ENCODE results near the gene C4orf36.

The C4orf36 gene

GRCh38 chr4:86853209-86853608, 39.0 kb downstream of the C4orf36 start:
- no peak for DNase-seq

DNA sequence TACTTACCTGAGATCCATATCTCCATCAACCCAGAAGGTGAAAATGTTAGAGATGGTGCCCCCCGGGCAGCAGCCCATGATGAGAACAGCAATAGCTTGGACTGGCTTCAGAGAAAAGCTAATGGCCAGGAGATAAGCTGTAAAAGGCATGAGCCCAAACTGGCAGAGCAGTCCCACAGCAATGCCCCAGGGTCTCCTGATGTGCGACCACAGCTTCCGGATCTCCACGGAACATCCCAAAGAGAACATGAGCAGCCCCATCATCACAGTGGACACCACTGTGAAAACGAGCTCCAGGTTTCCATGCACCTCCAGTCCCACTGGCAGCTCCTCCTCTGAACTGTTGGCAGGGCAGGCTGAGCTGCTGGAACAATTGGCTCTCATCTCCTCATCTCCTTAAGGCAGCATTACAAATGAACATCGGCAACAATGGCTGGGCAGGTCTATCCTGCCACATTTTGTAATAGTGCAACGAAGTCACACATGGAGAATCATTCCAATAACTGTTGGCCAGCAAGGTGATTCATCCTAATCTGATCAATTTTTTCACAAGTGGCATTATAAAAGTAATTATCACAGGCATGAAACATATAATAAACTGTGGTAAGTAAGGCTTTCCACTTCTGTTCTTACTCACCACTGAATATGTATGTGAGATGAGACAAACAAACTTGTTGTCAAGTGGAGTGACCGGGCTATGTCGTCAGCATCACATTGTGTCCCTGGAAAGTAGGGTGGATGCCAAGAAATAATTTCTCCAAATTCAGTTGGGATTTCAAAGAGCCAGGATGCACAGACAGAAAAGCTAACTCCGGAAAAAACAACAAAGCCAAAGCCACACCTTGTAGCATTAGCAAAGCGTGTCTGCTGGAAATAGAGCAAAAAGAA, 43.2 kb downstream of the C4orf36 start, which contains the start of gene SLC10A6:
Gene SLC10A6 (minus strand): TSS at position 653 of the 888 bp plus-strand sequence. CDS start 269 bp downstream, at position 384.
- DNase-seq, result no peak

- DNase-seq, result no peak
Measured at GRCh38 chr4:86848136-86848535, 44.1 kb downstream of the C4orf36 start.

- no peak for DNase-seq
Measured at GRCh38 chr4:86847571-86847970, 44.7 kb downstream of the C4orf36 start.

GRCh38 chr4:86846921-86847320, 45.3 kb downstream of the C4orf36 start:
- DNase-seq, result no peak

- DNase-seq, result no peak
Measured at GRCh38 chr4:86845593-86845992, 46.6 kb downstream of the C4orf36 start.

DNA sequence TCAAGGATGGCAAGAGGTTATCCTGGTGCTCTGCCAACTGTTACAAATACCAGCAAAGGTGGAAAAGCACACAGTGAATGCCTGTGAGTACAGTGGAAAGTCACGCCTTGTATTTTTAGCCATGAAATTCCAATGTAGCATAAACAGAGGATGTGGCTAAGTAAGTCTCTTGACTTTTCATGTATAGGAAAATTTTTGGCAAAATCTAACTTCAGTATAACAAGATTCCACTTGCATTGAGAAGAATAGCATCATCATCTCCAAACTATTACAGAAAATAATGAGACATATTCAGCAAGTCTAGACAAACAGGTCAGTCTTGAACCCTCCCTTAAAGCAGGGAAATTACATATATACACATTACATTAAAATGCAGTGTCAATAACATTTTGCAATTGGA, 50.9 kb downstream of the C4orf36 start:
- no peak for DNase-seq

GRCh38 chr4:86840858-86841257, 51.4 kb downstream of the C4orf36 start:
- no peak for DNase-seq

DNA sequence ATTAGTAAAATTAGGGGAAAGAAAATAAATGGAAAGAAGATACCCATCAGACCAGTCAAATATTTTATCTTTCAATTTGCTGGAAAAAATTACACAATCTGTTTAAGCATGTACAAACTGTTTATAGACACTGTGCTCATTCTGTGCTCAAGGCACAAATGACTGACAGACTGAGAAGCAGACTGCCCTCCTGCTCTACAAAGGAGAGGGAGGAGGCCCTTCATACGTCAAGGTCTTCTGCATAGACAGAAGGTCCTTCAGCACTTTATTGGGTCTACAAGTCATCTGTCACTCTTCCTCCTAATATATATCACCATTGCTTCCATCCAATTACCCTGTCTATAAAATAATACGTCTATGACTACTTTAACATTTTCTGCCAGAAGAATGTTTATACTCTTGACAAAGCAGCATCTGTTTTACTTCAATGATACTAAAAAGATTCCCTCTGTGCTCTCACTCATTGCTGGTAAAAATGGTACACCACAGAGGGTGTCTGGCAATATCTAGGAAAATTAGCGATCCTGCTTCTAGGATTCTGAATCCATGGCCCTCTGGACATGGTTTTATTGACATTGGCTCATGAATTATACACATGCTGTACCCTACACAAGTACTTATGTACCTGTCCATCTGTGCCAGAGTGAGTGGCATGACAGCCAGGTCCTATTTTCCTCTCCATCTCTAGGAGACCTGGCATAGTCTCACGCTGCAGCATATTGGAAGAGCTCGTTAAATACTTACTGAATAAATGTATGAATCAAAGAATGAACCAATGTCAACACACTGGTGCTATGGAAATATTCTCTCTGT, 54.3 kb downstream of the C4orf36 start:
- no peak for DNase-seq

DNA sequence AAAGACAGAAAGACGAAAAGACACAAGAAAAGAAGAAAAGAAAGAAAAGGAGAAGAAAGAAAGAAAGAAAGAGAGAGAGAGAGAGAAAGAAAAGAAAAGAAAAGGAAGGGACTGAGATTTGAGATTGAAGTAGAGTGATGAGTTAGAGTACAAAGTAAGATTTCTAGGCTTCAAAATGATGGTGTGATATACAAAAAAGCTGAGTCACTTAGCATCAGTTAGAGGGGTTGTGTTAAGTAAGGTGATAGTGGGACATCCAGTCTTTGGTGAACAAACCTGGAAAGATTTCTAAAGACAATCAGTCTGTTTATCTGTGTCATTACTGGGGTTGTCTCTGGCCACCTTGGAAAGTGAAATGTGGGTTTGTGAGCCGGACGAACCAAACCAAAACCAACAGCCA, 56.5 kb downstream of the C4orf36 start:
- DNase-seq, result no peak

- DNase-seq, result no peak
Measured at GRCh38 chr4:86834901-86835300, 57.3 kb downstream of the C4orf36 start.

DNA sequence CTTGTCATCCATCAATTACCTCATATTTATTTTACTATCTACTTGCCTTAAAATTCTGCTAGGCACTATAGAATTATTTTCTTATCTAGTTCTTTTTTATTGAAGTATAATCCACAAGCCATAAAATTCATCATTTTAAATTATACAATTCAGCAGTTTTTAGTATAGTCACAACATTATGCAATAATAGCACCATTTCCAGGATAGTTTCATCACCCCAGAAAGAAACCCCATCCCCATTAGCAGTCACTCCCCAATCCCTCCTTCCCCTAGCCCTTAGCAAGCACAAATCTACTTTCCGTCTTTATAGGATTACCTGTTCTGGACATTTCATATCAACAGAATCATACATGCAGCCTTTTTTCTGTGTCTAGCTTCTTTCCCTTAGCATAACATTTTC, 58.6 kb downstream of the C4orf36 start:
- DNase-seq, result no peak

DNA sequence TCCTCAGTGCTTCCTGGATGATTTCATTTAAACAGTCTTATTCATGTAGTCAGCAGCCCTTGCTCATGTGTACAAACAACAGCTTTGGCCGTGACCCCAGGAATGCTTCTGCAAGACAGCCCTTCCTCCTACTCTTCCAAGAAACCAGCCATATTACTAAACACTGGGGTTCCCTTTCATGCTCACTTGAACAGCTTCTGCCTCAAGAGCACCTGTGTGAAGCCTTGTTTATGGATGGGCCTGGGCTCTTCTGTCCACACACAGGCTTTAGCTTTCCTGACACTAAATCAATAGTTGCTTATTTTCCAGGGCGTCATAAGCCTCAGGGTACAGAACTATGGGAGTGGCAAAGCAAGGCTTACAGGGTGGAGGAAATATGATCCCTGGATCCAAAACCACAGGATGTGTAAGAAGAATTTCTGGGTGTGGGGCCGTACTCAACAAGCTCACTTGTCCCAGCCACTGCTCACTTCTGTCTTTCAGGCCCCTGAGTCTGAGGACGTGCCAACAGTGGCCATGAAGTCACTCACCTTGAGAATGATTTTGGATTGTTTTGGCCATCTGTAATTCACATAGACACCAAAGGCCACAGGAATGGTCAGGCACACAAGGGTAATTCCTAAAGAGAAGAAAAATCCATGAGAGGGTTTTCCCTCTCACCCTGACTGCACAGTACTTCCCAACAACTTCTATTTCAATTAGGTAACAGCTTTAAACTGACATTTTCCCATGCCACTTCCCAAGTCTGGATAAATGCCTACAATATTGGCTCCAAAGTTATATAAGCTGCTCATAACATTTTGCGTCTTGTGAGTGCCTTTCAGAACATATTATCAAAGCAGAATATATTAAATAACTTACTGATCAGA, 60.7 kb downstream of the C4orf36 start:
- DNase-seq, result peak; percentile 15
